Measurements from ENCODE around the gene MVP.
A peak's percentile ranks its signal among the peaks of the same experiment; 100 is the strongest.

The MVP gene

GRCh38 chr16:29845656-29846055, 25.4 kb downstream of the MVP start:
- Histone ChIP-seq H3K9me3 (ENCODE audit: severe bottlenecking) (no peaks in the 10 kb centered on the region), H3K27me3 (ENCODE audit: insufficient read depth, poor library complexity, severe bottlenecking) (no peaks in the 10 kb centered on the region), H3K4me3 (ENCODE audit: severe bottlenecking) (no peak overlapping the region), H3K27ac (ENCODE audit: poor library complexity, severe bottlenecking) (no peak overlapping the region), H3K4me1 (ENCODE audit: insufficient read depth, poor library complexity, severe bottlenecking) (no peaks in the 10 kb centered on the region), H3K36me3 (ENCODE audit: low read depth) (peaks cover 24% of the 10 kb centered on the region)
- TF ChIP-seq CTCF (IDR thresholded peaks at IDR 0.05; ENCODE audit: poor library complexity, severe bottlenecking), result no peak
- ATAC-seq (ENCODE audit: low read depth) (no peak), DNase-seq (ENCODE audit: low spot score) (no peak)

- Histone ChIP-seq H3K9me3 (ENCODE audit: severe bottlenecking) (no peaks in the 10 kb centered on the region), H3K27ac (ENCODE audit: poor library complexity, severe bottlenecking) (no peak overlapping the region), H3K36me3 (ENCODE audit: low read depth) (peaks cover 23% of the 10 kb centered on the region), H3K4me1 (ENCODE audit: insufficient read depth, poor library complexity, severe bottlenecking) (no peaks in the 10 kb centered on the region), H3K4me3 (ENCODE audit: severe bottlenecking) (no peak overlapping the region), H3K27me3 (ENCODE audit: insufficient read depth, poor library complexity, severe bottlenecking) (no peaks in the 10 kb centered on the region)
- no peak for DNase-seq (ENCODE audit: low spot score)
- TF ChIP-seq CTCF (IDR thresholded peaks at IDR 0.05; ENCODE audit: poor library complexity, severe bottlenecking), result peak; percentile 72
- peak; percentile 61 for ATAC-seq (ENCODE audit: low read depth)
Measured at GRCh38 chr16:29848420-29849297, 28.4 kb downstream of the MVP start.

- Histone ChIP-seq H3K4me1 (ENCODE audit: insufficient read depth, poor library complexity, severe bottlenecking) (no peaks in the 10 kb centered on the region), H3K27ac (ENCODE audit: poor library complexity, severe bottlenecking) (no peak overlapping the region), H3K27me3 (ENCODE audit: insufficient read depth, poor library complexity, severe bottlenecking) (no peaks in the 10 kb centered on the region), H3K36me3 (ENCODE audit: low read depth) (peaks cover 23% of the 10 kb centered on the region), H3K4me3 (ENCODE audit: severe bottlenecking) (no peak overlapping the region), H3K9me3 (ENCODE audit: severe bottlenecking) (no peaks in the 10 kb centered on the region)
- DNase-seq (ENCODE audit: low spot score), result no peak
- no peak for ATAC-seq (ENCODE audit: low read depth)
- no peak for TF ChIP-seq CTCF (IDR thresholded peaks at IDR 0.05; ENCODE audit: poor library complexity, severe bottlenecking)
Measured at GRCh38 chr16:29849505-29849904, 29.2 kb downstream of the MVP start.

- H3K36me3 ChIP-seq (ENCODE audit: low read depth), result peaks cover 18% of the 10 kb centered on the region
- no peak for ATAC-seq (ENCODE audit: low read depth)
Measured at GRCh38 chr16:29850998-29851397, 30.7 kb downstream of the MVP start.

More at GRCh38 chr16:29850998-29851397, 30.7 kb downstream of the MVP start:
- H3K4me1 ChIP-seq (ENCODE audit: insufficient read depth, poor library complexity, severe bottlenecking), result no peaks in the 10 kb centered on the region
- H3K4me3 ChIP-seq (ENCODE audit: severe bottlenecking), result no peak overlapping the region
- no peak overlapping the region for H3K27ac ChIP-seq (ENCODE audit: poor library complexity, severe bottlenecking)
- no peak for TF ChIP-seq CTCF (IDR thresholded peaks at IDR 0.05; ENCODE audit: poor library complexity, severe bottlenecking)
- H3K9me3 ChIP-seq (ENCODE audit: severe bottlenecking), result no peaks in the 10 kb centered on the region
- DNase-seq (ENCODE audit: low spot score), result no peak
- no peaks in the 10 kb centered on the region for H3K27me3 ChIP-seq (ENCODE audit: insufficient read depth, poor library complexity, severe bottlenecking)
